SH-SY5Y (cell line): ENCODE data around the gene MARCKS.

Source experiments
- GATA2 ChIP-seq: IDR thresholded peaks from 2 replicates; pipeline ENCODE4 v1.6.1; 2011; ENCODE audit warnings: mild to moderate bottlenecking, low read depth, low read length
- GATA3 ChIP-seq: IDR thresholded peaks from 2 replicates; pipeline ENCODE4 v1.6.1; 2011; ENCODE audit warnings: low read depth, mild to moderate bottlenecking, low read length, moderate library complexity

DNA sequence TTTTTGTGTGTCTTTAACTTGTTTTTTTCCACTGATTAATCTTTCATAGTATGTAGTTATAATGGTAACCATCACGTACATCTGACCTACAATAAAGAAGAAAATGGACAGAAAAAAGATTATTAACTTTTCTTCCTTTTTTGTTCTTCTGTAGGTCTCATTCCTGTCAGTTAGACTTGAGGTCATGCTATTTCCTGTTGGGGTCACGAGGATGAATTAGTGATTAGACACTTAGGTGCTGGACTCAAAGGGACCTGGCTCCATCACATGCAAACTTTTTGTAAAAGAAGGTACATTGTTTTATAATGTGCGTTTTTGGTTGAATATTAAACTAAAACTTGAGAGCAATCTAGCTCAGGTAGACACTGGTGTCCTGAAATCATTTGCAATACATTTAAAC is 14.8 kb downstream of the MARCKS start:
- no peak for TF ChIP-seq GATA3
- TF ChIP-seq GATA2: no peak
